OCI-LY1 (cell line): ENCODE data around the gene C1orf159.

ENCODE experiments used
- H2AFZ ChIP-seq: fragments of 200-600 bp; sonication (generic), shearing (Covaris generic); 2 replicates; pipeline ENCODE4 v1.6.0; 2014; ENCODE audit warnings: antibody characterized with exemption, mild to moderate bottlenecking, low read length
- H3F3A ChIP-seq: fragments of 200-600 bp; sonication (generic), shearing (Covaris generic); 2 replicates; pipeline ENCODE4 v1.6.0; 2014; ENCODE audit warnings: mild to moderate bottlenecking, antibody characterized with exemption, low read length, moderate library complexity; ENCODE audit not compliant: insufficient read depth
- H3K27ac ChIP-seq: fragments of 200-600 bp; sonication (generic); 2 replicates; pipeline ENCODE4 v1.5.1; 2014; ENCODE audit warnings: low read length, mixed run types, mild to moderate bottlenecking, low read depth; ENCODE audit not compliant: poor library complexity, severe bottlenecking
- H3K27me3 ChIP-seq: fragments of 200-600 bp; sonication (generic); 2 replicates; pipeline ENCODE4 v1.6.0; 2014; ENCODE audit warnings: antibody characterized with exemption, mild to moderate bottlenecking, low read length, moderate library complexity; ENCODE audit not compliant: insufficient read depth
- H3K36me3 ChIP-seq: fragments of 200-600 bp; sonication (generic); 2 replicates; pipeline ENCODE4 v1.6.1; 2014; ENCODE audit warnings: mild to moderate bottlenecking, antibody characterized with exemption, low read length, moderate library complexity, mixed read lengths; ENCODE audit not compliant: insufficient read depth
- H3K4me1 ChIP-seq: fragments of 200-600 bp; sonication (generic); 2 replicates; pipeline ENCODE4 v1.5.1; 2014; ENCODE audit warnings: mild to moderate bottlenecking, low read length, moderate library complexity; ENCODE audit not compliant: insufficient read depth, severe bottlenecking
- H3K4me2 ChIP-seq: fragments of 200-600 bp; sonication (generic), shearing (Covaris generic); 2 replicates; pipeline ENCODE4 v1.6.1; 2014; ENCODE audit warnings: low read length
- H3K4me3 ChIP-seq: fragments of 200-600 bp; sonication (generic); 2 replicates; pipeline ENCODE4 v1.5.1; 2014; ENCODE audit warnings: low read length, low read depth, mild to moderate bottlenecking, mixed read lengths; ENCODE audit not compliant: poor library complexity, severe bottlenecking
- H3K79me2 ChIP-seq: fragments of 200-600 bp; shearing (Covaris generic); 2 replicates; pipeline ENCODE4 v1.6.1; 2016; ENCODE audit warnings: mixed run types, low read length, mixed read lengths; ENCODE audit not compliant: insufficient read depth
- H3K9ac ChIP-seq: fragments of 200-600 bp; sonication (generic), shearing (Covaris generic); 2 replicates; pipeline ENCODE4 v1.6.1; 2014; ENCODE audit warnings: mild to moderate bottlenecking, low read length, mixed read lengths
- H3K9me2 ChIP-seq: fragments of 200-600 bp; sonication (generic), shearing (Covaris generic); 2 replicates; pipeline ENCODE4 v1.6.1; 2014; ENCODE audit warnings: low read depth, mild to moderate bottlenecking, low read length, mixed read lengths
- H3K9me3 ChIP-seq: fragments of 200-600 bp; shearing (Covaris generic); 2 replicates; pipeline ENCODE4 v1.6.1; 2014; ENCODE audit warnings: low read length, mixed read lengths
- H4K20me1 ChIP-seq: fragments of 200-600 bp; sonication (generic), shearing (Covaris generic); 2 replicates; pipeline ENCODE4 v1.6.0; 2016; ENCODE audit warnings: mild to moderate bottlenecking, low read length; ENCODE audit not compliant: insufficient read depth
- CTCF ChIP-seq: fragments of 200-600 bp; sonication (generic), shearing (Covaris generic); IDR thresholded peaks from 2 replicates; pipeline ENCODE4 v1.5.1; 2017; ENCODE audit warnings: mild to moderate bottlenecking, antibody characterized with exemption, low read length, moderate library complexity, mixed read lengths
- EZH2 ChIP-seq: fragments of 200-600 bp; sonication (generic), shearing (Covaris generic); IDR thresholded peaks from 2 replicates; pipeline ENCODE4 v1.8.0; 2017; ENCODE audit warnings: borderline replicate concordance, mixed run types, mild to moderate bottlenecking, antibody characterized with exemption, low read length, moderate library complexity, mixed read lengths

C1orf159 gene

GRCh38 chr1:1093610-1093943, 22.3 kb downstream of the C1orf159 start:
- Histone ChIP-seq H3K79me2 (no peaks in the 10 kb centered on the region), H4K20me1 (no peaks in the 10 kb centered on the region), H3F3A (no peaks in the 10 kb centered on the region), H3K9ac (no peak overlapping the region), H3K9me2 (no peaks in the 10 kb centered on the region), H3K4me3 (no peak overlapping the region), H3K4me2 (no peak overlapping the region), H3K36me3 (no peaks in the 10 kb centered on the region), H3K9me3 (no peaks in the 10 kb centered on the region), H3K27me3 (no peaks in the 10 kb centered on the region), H3K27ac (no peak overlapping the region), H3K4me1 (no peaks in the 10 kb centered on the region), H2AFZ (no peak overlapping the region)
- TF ChIP-seq CTCF = no peak
- TF ChIP-seq EZH2 = no peak

- H3F3A ChIP-seq = no peaks in the 10 kb centered on the region
- no peaks in the 10 kb centered on the region for H3K4me1 ChIP-seq
- H3K27ac ChIP-seq = no peak overlapping the region
- H4K20me1 ChIP-seq = no peaks in the 10 kb centered on the region
- no peak overlapping the region for H3K9ac ChIP-seq
- no peak for TF ChIP-seq CTCF
- TF ChIP-seq EZH2 = no peak
- H3K9me3 ChIP-seq = no peaks in the 10 kb centered on the region
- no peak overlapping the region for H3K4me2 ChIP-seq
- H3K27me3 ChIP-seq = no peaks in the 10 kb centered on the region
- no peak overlapping the region for H2AFZ ChIP-seq
- no peaks in the 10 kb centered on the region for H3K36me3 ChIP-seq
- no peaks in the 10 kb centered on the region for H3K79me2 ChIP-seq
- no peaks in the 10 kb centered on the region for H3K9me2 ChIP-seq
- no peak overlapping the region for H3K4me3 ChIP-seq
Observed at GRCh38 chr1:1092894-1093609, 22.8 kb downstream of the C1orf159 start.

- no peaks in the 10 kb centered on the region for H3F3A ChIP-seq
- no peak overlapping the region for H3K4me2 ChIP-seq
- H3K27ac ChIP-seq = no peak overlapping the region
- H3K36me3 ChIP-seq = no peaks in the 10 kb centered on the region
- H2AFZ ChIP-seq = no peak overlapping the region
- H4K20me1 ChIP-seq = no peaks in the 10 kb centered on the region
- no peak overlapping the region for H3K4me3 ChIP-seq
- TF ChIP-seq EZH2 (no peak), CTCF (no peak)
- H3K9ac ChIP-seq = no peak overlapping the region
- H3K27me3 ChIP-seq = no peaks in the 10 kb centered on the region
- H3K79me2 ChIP-seq = no peaks in the 10 kb centered on the region
- no peaks in the 10 kb centered on the region for H3K4me1 ChIP-seq
- no peaks in the 10 kb centered on the region for H3K9me3 ChIP-seq
- no peaks in the 10 kb centered on the region for H3K9me2 ChIP-seq
Observed at GRCh38 chr1:1092149-1092855, 23.6 kb downstream of the C1orf159 start.
